HepG2 (cell line): ENCODE measurements around the gene SAXO2.
"Not testable (repeated sequence)": the region's sequence is repeated elsewhere in the genome, so short reads cannot be mapped to it uniquely, and the experiment has no call there.

Experiments
- FOXA1 ChIP-seq, 2 experiments: fragments of 450-650 bp in 1 of 2; sonication (generic) in 1 of 2; formaldehyde crosslinking in 1 of 2; IDR thresholded peaks; 2 replicates each; pipeline versions ENCODE4 v1.4.0 to v1.6.1; 2016 to 2020; ENCODE audit warnings: missing genetic modification reagents in 1 of 2
- FOXA3 ChIP-seq: IDR thresholded peaks from 2 replicates; pipeline ENCODE4 v1.6.1; 2016; ENCODE audit warnings: missing genetic modification reagents, missing compliant biosample characterization
- KLF16 ChIP-seq, 2 experiments: sonication (generic) in 1 of 2; formaldehyde crosslinking in 1 of 2; IDR thresholded peaks; 2 replicates each; pipeline versions ENCODE4 v1.6.1 to v1.8.0; 2016 to 2023; ENCODE audit warnings: missing genetic modification reagents in 2 of 2, missing compliant biosample characterization in 1 of 2
- PHB2 ChIP-seq: fragments of 450-650 bp; IDR thresholded peaks from 2 replicates; pipeline ENCODE4 v1.6.1; 2018; ENCODE audit not compliant: partially characterized antibody
- YEATS4 ChIP-seq: sonication (generic); formaldehyde crosslinking; IDR thresholded peaks from 2 replicates; pipeline ENCODE4 v1.4.0; 2020; ENCODE audit warnings: missing genetic modification reagents, borderline replicate concordance
- ZNF121 ChIP-seq: sonication (generic); formaldehyde crosslinking; IDR thresholded peaks from 2 replicates; pipeline ENCODE4 v1.5.0; 2020; ENCODE audit warnings: mild to moderate bottlenecking, missing genetic modification reagents
- ZNF746 ChIP-seq: sonication (generic); formaldehyde crosslinking; IDR thresholded peaks from 2 replicates; pipeline ENCODE4 v1.8.0; 2022; ENCODE audit warnings: mild to moderate bottlenecking, missing genetic modification reagents
- TF ChIP-seq, protein P1 (sequence below): sonication (generic); formaldehyde crosslinking; IDR thresholded peaks from 2 replicates; pipeline ENCODE4 v1.5.0; 2020; ENCODE audit warnings: mild to moderate bottlenecking, missing genetic modification reagents, moderate library complexity
- TF ChIP-seq, protein P2 (sequence below): sonication (generic); formaldehyde crosslinking; IDR thresholded peaks from 2 replicates; pipeline ENCODE4 v1.4.0; 2020; ENCODE audit warnings: missing genetic modification reagents

DNA sequence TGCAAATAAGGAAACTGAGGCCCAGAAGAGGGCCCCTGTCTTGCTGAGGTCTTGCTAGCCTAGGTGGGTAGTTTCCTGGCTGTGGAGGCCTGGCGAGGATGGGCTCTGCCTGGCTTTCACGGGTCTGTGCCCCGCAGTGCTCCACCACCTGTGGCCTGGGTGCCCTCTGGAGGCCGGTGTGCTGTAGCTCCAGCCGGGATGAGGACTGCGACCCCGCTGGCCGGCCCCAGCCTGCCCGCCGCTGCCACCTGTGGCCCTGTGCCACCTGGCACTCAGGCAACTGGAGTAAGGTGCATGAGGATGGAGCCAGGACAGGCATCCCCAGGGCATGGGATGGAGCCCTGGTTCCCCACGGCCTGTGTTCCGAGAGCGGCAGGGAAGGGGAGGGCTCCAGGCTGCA, 66.4 kb downstream of the SAXO2 start:
- TF ChIP-seq KLF16 (CRISPR knock-in tag; IDR thresholded peaks at IDR 0.05); FOXA1 (IDR thresholded peaks at IDR 0.05); FOXA1 (CRISPR knock-in tag; IDR thresholded peaks at IDR 0.05); PHB2; ZNF121 (CRISPR knock-in tag); ZNF746 (CRISPR knock-in tag); FOXA3 (CRISPR knock-in tag); YEATS4 (CRISPR knock-in tag): not testable (repeated sequence)
- TF ChIP-seq, protein P1, sequence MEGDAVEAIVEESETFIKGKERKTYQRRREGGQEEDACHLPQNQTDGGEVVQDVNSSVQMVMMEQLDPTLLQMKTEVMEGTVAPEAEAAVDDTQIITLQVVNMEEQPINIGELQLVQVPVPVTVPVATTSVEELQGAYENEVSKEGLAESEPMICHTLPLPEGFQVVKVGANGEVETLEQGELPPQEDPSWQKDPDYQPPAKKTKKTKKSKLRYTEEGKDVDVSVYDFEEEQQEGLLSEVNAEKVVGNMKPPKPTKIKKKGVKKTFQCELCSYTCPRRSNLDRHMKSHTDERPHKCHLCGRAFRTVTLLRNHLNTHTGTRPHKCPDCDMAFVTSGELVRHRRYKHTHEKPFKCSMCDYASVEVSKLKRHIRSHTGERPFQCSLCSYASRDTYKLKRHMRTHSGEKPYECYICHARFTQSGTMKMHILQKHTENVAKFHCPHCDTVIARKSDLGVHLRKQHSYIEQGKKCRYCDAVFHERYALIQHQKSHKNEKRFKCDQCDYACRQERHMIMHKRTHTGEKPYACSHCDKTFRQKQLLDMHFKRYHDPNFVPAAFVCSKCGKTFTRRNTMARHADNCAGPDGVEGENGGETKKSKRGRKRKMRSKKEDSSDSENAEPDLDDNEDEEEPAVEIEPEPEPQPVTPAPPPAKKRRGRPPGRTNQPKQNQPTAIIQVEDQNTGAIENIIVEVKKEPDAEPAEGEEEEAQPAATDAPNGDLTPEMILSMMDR = not testable (repeated sequence)
- TF ChIP-seq, protein P2, sequence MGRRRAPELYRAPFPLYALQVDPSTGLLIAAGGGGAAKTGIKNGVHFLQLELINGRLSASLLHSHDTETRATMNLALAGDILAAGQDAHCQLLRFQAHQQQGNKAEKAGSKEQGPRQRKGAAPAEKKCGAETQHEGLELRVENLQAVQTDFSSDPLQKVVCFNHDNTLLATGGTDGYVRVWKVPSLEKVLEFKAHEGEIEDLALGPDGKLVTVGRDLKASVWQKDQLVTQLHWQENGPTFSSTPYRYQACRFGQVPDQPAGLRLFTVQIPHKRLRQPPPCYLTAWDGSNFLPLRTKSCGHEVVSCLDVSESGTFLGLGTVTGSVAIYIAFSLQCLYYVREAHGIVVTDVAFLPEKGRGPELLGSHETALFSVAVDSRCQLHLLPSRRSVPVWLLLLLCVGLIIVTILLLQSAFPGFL = not testable (repeated sequence)
